Urinary bladder (tissue), 4 donors: ENCODE results near the gene RS1. TPM values are rescaled to one million over a fixed set of nuclear protein-coding genes. Genes with fewer than 3 reads are reported as not detected.

ENCODE experiments used
- DNase-seq: peaks from one replicate; pipeline ENCODE4 v3.0.0-alpha.2; 2015; ENCODE audit errors: extremely low spot score
- H3K27ac ChIP-seq: one replicate; pipeline ENCODE4 v1.5.1; 2013; ENCODE audit warnings: low read depth, mild to moderate bottlenecking, moderate library complexity
- H3K36me3 ChIP-seq: one replicate; pipeline ENCODE4 v1.6.1; 2013; ENCODE audit warnings: mild to moderate bottlenecking, moderate library complexity; ENCODE audit not compliant: insufficient read depth
- H3K4me1 ChIP-seq: one replicate; pipeline ENCODE4 v1.6.1; 2013; ENCODE audit warnings: mild to moderate bottlenecking, moderate library complexity; ENCODE audit not compliant: insufficient read depth
- H3K4me3 ChIP-seq: one replicate; pipeline ENCODE4 v1.5.1; 2013; ENCODE audit warnings: low read depth, low read length
- WGBS: extraction: QIAGEN DNeasy Blood & Tissue Kit; methylation state at CpG from one replicate; pipeline ENCODE4 v1.1.7; 2013; 5-methylcytosine and 5-hydroxymethylcytosine counted together
- polyA plus RNA-seq: library from polyadenylated mRNA; stranded (reverse); fragments of 200-250 nt; gene quantifications from one replicate; pipeline ENCODE4 v1.2.3, GENCODE V29; 2013
- total RNA-seq: library from RNA; depleted of rRNA; stranded (reverse); fragments of >200 nt; gene quantifications from one replicate; pipeline ENCODE4 v1.2.3, GENCODE V29; 2014
- donor health status: healthy with polysubstance abuse.
- donor health status: healthy.

Gene RS1
- total and polyA plus RNA-seq, 2 donors: not detected

DNA sequence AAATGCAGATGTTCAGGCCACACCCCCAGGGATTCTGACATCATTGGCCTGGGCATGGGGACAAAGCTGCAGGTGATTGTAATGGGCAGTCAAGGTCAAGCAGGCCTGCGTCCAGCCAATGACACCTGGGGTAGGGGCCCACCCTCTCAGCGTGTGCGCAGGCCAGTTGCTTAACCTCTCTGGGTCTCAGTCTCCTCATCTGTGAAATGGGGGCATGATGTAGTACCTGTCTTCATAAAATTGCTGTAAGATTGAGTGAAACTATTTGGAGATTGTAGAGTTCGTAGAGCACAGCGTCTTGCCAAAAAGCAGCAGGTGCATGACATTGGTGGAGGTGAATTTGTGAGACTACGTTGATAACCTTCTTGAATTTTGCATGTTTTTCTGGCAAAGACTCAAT lies 21.2 kb downstream of the RS1 start:
- WGBS: 97% methylated on average over 6 of the region's 6 CpGs

GRCh38 chrX:18649498-18649951 lies 22.4 kb downstream of the RS1 start:
- H3K36me3 ChIP-seq: peaks cover 2% of the 10 kb centered on the region
- no peak overlapping the region for H3K27ac ChIP-seq
- H3K4me1 ChIP-seq: no peaks in the 10 kb centered on the region
- no peak overlapping the region for H3K4me3 ChIP-seq
- WGBS: 53% methylated on average over 9 of the region's 9 CpGs
- no peak for DNase-seq

More for the DNA sequence above, 21.2 kb downstream of the RS1 start:
- Histone ChIP-seq H3K27ac (no peak overlapping the region), H3K4me1 (no peaks in the 10 kb centered on the region), H3K4me3 (no peak overlapping the region), H3K36me3 (peaks cover 2% of the 10 kb centered on the region)
- no peak for DNase-seq

DNA sequence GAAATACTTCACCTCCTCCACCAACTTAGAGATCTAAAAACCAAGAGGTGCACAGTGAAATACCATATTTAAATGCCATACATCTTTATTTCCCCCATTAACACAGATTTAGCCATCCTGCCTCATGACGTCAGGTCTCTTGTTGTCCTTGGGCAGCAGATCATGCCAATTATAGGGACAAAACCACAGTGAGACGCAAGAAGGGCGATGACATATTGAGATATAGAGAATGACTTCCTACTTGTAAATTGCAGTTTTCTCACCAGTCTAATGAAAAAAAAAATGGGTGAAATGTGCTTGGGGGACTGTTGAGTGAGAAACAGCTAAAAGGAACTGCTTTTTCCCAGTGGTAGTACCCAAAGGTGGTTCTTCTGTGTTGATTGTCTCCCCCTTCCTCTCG lies 24.3 kb downstream of the RS1 start:
- DNase-seq: no peak
- 84% methylated on average over 4 of the region's 4 CpGs for WGBS
- Histone ChIP-seq H3K4me3 (no peak overlapping the region), H3K36me3 (peaks cover 2% of the 10 kb centered on the region), H3K27ac (no peak overlapping the region), H3K4me1 (no peaks in the 10 kb centered on the region)

DNA sequence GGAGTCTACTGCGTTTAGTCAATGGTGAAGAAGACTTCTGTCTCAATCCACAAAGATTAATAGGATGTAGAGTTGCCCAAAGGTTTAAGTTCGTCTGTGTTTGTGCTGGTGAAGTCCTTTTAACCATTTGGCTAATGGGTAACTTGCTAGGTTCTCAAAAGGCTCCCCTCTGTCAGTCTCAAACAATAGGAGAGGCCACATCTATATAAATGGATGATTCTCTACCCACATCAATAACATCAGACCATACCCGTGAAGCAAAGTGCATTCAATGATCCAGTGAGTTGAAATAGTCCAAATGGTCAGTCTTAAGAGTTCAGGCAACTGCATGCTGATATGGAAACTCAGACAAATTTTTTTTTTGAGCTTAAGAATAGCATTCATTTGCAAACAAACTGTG lies 28.1 kb downstream of the RS1 start:
- H3K4me1 ChIP-seq: no peaks in the 10 kb centered on the region
- H3K36me3 ChIP-seq: peaks cover 2% of the 10 kb centered on the region
- 81% methylated on average over 3 of the region's 3 CpGs for WGBS

DNA sequence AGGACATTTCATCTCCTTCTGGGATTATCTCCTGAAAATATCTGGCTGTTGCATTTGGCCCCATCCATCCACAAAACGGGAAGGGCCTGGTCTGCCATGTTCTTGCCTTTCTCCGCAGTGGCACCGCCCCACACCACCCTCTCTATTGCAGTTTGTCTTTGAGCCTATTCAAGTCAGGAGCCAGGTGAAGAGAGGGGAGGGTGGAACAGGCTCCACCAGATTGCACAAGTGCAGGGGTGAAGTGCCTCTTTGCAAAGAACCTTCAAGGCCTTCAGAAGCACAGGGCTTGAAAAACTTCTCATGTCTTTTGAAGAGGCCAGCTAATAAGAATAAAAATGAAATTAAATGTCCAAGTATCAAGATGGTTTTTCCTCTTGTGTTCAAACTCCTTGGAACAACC lies 28.7 kb downstream of the RS1 start:
- Histone ChIP-seq H3K36me3 (peaks cover 2% of the 10 kb centered on the region), H3K4me3 (no peak overlapping the region), H3K27ac (no peak overlapping the region), H3K4me1 (no peaks in the 10 kb centered on the region)
- 90% methylated on average over 3 of the region's 3 CpGs for WGBS
- DNase-seq: no peak

More for the DNA sequence above, 28.1 kb downstream of the RS1 start:
- Histone ChIP-seq H3K4me3 (no peak overlapping the region), H3K27ac (no peak overlapping the region)
- no peak for DNase-seq

DNA sequence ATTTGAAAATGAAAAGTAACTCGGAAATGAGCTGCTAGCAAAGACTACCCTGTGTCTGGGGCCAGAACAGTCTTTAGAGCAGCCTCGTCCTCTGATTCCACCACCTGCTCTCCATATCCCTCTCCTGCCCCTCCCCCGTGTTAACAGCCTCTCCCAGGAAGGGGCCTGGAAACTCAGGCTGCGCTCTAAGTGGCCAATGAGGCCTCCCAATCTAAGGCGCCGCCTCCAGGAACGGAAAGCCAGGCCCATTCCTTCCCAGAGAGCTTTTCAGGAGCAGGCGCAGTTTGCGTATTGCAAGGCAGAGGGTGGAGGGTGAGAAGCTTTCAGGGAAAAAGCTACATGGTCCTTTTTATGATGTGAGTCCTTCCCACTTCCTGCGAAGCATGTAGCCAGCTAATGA lies 31.2 kb downstream of the RS1 start:
- WGBS: 38% methylated on average over 10 of the region's 10 CpGs
- DNase-seq: no peak
- Histone ChIP-seq H3K36me3 (no peaks in the 10 kb centered on the region), H3K4me1 (no peaks in the 10 kb centered on the region), H3K4me3 (no peak overlapping the region), H3K27ac (no peak overlapping the region)

DNA sequence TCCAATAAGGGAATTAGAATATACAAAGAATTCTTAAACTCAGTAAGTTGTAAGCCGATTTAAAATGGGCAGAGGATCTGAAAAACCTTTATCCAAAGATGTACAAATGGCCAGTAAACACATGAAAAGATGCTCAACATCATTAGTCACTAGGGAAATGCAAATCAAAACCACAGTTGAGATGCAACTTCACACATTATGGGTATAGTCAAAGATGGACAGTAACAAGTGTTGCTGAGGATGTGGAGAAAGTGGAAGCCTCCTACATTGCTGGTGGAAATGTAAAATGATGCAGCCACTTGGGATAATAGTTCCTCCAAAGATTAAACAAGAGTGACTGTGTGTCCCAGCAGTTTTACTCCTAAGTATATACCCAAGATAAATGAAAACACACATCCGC lies 32.6 kb downstream of the RS1 start:
- H3K27ac ChIP-seq: no peak overlapping the region
- 93% methylated on average over 2 of the region's 2 CpGs for WGBS
- H3K4me3 ChIP-seq: no peak overlapping the region
- no peak for DNase-seq
- no peaks in the 10 kb centered on the region for H3K36me3 ChIP-seq
- no peaks in the 10 kb centered on the region for H3K4me1 ChIP-seq

- no peak overlapping the region for H3K4me3 ChIP-seq
- 86% methylated on average over 2 of the region's 2 CpGs for WGBS
- H3K4me1 ChIP-seq: no peaks in the 10 kb centered on the region
- no peak for DNase-seq
- H3K36me3 ChIP-seq: no peaks in the 10 kb centered on the region
- H3K27ac ChIP-seq: no peak overlapping the region
Measured at GRCh38 chrX:18638398-18638797, 33.5 kb downstream of the RS1 start.

DNA sequence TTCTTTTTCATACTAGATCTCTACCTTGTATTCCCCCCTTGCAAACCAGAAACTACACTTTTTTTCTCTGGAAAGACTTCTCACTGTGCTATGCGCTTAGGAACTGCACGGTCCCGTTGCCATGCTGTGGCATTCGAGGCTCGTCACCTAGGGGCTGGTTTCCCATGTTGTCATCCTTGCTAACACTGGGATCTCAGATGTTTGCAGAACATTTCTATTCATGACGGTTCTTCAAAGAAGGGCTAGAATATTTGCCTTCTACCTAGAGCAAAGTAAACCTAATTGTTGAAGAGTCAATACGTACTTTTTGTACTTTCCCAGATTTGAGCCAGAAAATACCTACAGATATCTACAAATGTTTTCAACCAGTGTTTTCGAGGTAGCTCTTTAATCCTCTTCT lies 41.0 kb downstream of the RS1 start:
- Histone ChIP-seq H3K27ac (no peak overlapping the region), H3K36me3 (peaks cover 2% of the 10 kb centered on the region), H3K4me1 (no peaks in the 10 kb centered on the region), H3K4me3 (no peak overlapping the region)
- 91% methylated on average over 8 of the region's 8 CpGs for WGBS
- DNase-seq: no peak

- H3K27ac ChIP-seq: no peak overlapping the region
- 96% methylated on average over 2 of the region's 2 CpGs for WGBS
- no peak overlapping the region for H3K4me3 ChIP-seq
- no peak for DNase-seq
- no peaks in the 10 kb centered on the region for H3K4me1 ChIP-seq
- peaks cover 2% of the 10 kb centered on the region for H3K36me3 ChIP-seq
Measured at GRCh38 chrX:18624599-18624998, 47.3 kb downstream of the RS1 start.

DNA sequence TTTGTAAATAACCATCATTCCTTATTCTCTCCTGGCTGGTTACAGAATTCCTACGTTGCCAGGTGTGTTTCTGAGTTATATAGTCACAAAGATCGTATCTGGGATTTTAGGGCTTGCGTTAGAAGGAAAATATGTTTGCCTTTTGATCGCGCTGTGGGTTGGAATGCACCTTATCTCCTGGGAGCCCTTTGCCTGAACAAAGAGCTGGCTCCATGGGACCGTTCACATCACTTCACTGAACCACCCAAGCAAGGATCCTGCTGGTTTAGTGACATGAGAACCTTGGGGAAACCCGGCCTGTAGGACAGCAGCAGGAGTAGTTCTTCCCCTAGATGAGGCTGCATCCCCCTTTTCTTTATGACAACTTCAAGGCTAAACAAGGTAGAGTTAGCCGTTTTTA lies 51.6 kb downstream of the RS1 start:
- Histone ChIP-seq H3K4me1 (no peaks in the 10 kb centered on the region), H3K4me3 (no peak overlapping the region), H3K36me3 (no peaks in the 10 kb centered on the region), H3K27ac (no peak overlapping the region)
- no peak for DNase-seq
- 64% methylated on average over 8 of the region's 8 CpGs for WGBS

- DNase-seq: no peak
- WGBS: 69% methylated on average over 2 of the region's 2 CpGs
- Histone ChIP-seq H3K27ac (no peak overlapping the region), H3K4me1 (no peaks in the 10 kb centered on the region), H3K36me3 (no peaks in the 10 kb centered on the region), H3K4me3 (no peak overlapping the region)
Measured at GRCh38 chrX:18619288-18619687, 52.6 kb downstream of the RS1 start.

GRCh38 chrX:18617407-18617750 lies 54.5 kb downstream of the RS1 start:
- H3K4me3 ChIP-seq: no peak overlapping the region
- DNase-seq: peak; percentile 33
- no peaks in the 10 kb centered on the region for H3K4me1 ChIP-seq
- no peak overlapping the region for H3K27ac ChIP-seq
- 82% methylated on average over 5 of the region's 5 CpGs for WGBS
- no peaks in the 10 kb centered on the region for H3K36me3 ChIP-seq

DNA sequence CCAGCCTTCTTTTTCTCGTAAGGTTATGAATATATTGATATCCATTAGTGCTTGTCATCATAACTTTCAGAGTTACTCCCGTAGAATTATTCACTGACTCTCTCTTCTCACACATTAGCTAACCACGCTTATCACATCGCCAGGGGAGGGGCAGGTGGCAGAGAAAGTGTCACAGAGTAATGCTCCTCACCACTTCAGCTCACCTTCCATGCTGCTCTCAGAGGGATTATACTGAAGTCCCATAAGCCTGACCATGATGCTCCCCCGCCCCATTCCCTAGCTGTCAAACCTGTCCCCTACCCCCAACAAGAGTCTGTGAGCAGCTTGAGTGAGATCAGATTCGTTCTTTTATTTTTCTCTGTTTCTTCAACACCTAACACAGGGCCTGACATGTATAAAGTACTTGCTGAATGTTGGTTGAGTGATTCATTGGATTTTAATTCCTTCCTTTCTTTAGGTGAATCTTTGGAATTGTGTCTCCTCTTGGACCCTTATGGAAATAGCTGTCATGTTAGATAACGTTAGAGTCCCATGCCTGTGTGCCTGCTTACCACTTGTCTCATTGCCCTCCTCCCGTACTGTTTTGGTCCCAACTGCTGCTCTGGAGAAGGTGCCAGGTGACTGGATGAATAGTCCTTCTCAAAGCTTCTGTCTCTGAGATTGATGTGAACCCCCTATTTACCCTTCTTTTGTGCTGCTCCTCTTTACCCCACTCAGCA lies 55.1 kb downstream of the RS1 start:
- Histone ChIP-seq H3K4me3 (no peak overlapping the region), H3K36me3 (no peaks in the 10 kb centered on the region), H3K27ac (no peak overlapping the region), H3K4me1 (no peaks in the 10 kb centered on the region)
- no peak for DNase-seq
- 90% methylated on average over 8 of the region's 8 CpGs for whole genome bisulfite sequencing
